ENCODE measurements around the gene CPTP.

CPTP gene

GRCh38 chr1:1370771-1371300 is 46.2 kb downstream of the CPTP start:
- no peak overlapping the region for H3K4me3 ChIP-seq (ENCODE audit: low read depth, low read length)
- TF ChIP-seq, protein P1, sequence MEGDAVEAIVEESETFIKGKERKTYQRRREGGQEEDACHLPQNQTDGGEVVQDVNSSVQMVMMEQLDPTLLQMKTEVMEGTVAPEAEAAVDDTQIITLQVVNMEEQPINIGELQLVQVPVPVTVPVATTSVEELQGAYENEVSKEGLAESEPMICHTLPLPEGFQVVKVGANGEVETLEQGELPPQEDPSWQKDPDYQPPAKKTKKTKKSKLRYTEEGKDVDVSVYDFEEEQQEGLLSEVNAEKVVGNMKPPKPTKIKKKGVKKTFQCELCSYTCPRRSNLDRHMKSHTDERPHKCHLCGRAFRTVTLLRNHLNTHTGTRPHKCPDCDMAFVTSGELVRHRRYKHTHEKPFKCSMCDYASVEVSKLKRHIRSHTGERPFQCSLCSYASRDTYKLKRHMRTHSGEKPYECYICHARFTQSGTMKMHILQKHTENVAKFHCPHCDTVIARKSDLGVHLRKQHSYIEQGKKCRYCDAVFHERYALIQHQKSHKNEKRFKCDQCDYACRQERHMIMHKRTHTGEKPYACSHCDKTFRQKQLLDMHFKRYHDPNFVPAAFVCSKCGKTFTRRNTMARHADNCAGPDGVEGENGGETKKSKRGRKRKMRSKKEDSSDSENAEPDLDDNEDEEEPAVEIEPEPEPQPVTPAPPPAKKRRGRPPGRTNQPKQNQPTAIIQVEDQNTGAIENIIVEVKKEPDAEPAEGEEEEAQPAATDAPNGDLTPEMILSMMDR (conservative IDR thresholded peaks at IDR 0.05; ENCODE audit: low read depth, low read length) = no peak
- no peak for DNase-seq (ENCODE audit: low read depth)

- no peak for DNase-seq (ENCODE audit: low read depth)
- H3K4me3 ChIP-seq (ENCODE audit: low read depth, low read length) = no peak overlapping the region
- TF ChIP-seq, protein P1 (conservative IDR thresholded peaks at IDR 0.05; ENCODE audit: low read depth, low read length) = no peak
Observed at GRCh38 chr1:1371364-1371745, 46.8 kb downstream of the CPTP start.

DNA sequence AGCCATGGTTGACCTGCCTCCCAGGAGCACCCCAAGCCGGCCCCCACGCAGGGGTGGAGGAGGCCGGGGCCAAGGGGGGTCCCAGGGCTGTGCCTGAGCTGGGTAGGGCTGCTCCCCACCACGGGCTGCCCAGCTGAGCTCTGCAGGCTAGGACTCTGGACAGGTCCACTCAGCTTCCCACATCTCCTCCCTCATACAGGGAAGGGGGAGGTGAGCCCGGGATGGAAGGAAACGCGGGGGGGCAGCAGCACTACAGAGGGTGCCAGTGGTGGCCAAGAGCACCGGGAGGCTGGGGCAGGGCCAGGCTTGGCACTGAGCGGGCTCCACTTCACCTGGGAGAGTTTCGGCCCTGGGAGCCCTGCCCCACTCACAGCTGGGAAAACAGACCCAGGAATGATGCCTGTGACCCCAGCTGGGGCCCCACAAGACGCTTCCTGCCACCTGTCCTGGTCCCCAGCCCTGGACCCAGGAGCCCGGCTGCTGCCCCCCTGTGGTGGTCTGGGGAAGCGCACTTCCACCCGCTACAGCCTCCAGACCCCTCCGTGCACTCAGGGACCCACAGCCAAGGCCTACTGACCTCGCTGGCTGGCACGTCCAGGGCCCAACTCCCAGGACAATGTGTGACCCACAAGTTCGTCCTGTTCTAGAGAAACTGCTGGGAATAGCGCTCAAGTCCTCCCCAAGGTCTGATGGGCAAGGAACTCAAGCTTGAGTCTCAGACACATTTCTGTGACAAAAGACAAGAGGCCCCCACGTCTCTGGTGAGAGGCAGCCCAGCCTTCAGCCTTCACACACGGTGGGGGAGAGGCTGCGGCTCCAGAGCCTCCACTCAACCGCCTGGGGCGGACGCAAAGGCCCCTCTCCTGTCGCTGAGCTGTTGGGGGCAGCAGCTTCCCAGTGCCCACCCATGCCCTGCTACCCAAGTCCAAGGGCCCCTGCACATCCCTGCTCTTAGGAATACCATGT is 47.4 kb downstream of the CPTP start:
- peak; percentile 49 for DNase-seq (ENCODE audit: low read depth)
- no peak overlapping the region for H3K4me3 ChIP-seq (ENCODE audit: low read depth, low read length)
- TF ChIP-seq, protein P1 (conservative IDR thresholded peaks at IDR 0.05; ENCODE audit: low read depth, low read length) = peak; percentile 90

DNA sequence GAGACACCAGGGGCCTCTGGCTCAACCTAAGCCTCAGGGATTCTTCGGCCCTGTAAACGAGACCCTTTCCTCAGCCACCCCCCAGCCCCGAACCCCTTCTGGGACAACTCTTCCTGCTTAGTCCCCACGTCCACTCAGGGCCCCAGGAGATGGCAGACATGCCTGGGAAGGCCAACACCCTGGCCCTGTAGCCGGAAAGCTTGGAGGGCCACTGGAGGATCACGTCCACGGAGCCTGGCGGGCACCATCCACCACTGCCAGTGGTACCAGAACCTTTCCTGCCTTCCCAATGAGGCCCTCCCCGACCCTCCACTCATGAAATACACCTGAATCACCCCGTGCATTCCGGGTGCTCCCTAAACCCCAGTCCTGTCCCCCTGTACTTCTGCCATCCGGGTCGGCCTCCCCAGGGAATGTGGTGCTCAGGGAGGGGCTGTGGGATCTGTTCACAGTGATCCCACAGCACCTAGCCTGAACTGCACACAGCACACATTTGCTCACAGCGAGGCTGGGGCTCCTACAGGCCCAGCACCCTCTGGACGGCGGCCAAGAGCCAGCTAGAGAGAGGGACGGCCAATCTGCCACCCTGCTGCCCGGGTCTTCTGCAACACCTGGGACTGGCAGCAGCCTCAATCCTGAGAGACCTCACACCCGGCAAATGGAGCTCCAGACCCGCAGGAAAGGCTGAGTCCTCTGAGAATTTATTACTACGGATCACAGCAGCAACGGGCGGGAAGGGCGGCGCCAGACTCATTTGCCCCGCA is 48.6 kb downstream of the CPTP start:
- no peak for DNase-seq (ENCODE audit: low read depth)
- H3K4me3 ChIP-seq (ENCODE audit: low read depth, low read length) = peak overlapping the region; percentile 2
- TF ChIP-seq, protein P1 (conservative IDR thresholded peaks at IDR 0.05; ENCODE audit: low read depth, low read length) = no peak

DNA sequence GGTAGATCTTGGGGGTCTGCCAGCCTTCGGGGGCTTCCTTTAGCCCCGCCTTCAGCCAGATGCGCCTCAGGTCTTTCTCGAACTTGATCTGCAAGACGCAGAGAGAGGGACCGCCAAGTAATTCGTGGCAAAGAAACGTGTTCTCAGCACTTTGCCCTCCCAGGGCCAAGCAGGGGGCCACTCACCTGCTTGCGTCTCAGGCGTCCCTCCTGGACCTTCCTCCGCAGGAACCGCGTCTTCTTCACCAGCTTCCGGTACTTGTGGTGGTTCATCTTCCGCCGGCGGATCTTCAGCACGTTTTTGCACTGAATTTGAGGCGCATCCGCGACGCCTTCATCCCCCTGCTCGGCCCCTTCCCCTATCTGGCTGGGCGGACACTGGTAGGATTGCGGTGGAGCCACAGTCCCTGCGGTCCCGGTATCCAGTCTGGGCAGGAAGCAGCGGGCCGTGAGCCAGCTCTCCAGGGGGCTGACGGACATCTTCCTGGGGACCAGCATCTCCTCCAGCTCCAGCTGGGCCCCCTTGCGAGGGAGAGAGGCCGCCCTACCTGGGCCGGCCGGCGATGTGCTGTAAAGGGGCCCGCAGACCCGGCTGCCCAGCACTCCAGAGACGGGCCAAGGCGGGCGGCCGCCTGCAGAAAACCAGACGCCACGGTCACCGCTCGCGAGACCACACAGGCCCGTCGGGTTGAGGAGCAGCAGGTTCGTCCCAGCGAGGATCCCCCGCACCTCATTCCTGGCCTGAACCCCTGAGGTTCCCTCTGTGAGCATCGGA is 49.4 kb downstream of the CPTP start:
- no peak for DNase-seq (ENCODE audit: low read depth)
- TF ChIP-seq, protein P1 (conservative IDR thresholded peaks at IDR 0.05; ENCODE audit: low read depth, low read length) = no peak
- peak overlapping the region; percentile 85 for H3K4me3 ChIP-seq (ENCODE audit: low read depth, low read length)

DNA sequence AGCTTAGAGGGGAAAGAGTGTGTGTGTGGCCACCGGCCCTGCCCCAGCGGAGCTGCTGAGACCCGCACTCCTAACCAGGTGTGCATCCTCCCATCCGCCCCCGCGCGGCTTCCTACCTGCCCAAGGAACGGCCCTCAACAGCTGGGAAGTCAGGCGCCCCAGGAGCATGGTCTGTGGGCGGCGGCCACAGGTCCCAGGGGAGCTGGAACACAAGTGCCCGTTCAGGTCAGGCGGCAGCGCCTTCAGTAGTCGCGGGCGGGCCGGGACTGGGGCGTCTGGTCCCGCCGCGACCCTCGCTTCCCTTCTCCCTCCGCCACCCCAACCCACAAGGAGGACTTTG is 50.0 kb downstream of the CPTP start:
- TF ChIP-seq, protein P1 (conservative IDR thresholded peaks at IDR 0.05; ENCODE audit: low read depth, low read length) = no peak
- peak overlapping the region; percentile 85 for H3K4me3 ChIP-seq (ENCODE audit: low read depth, low read length)
- DNase-seq (ENCODE audit: low read depth) = no peak

All from choroid plexus epithelial cell (primary cell).